ENCODE results near the gene MAPKBP1.

Gene MAPKBP1

GRCh38 chr15:41806291-41807181 is 32.3 kb downstream of the MAPKBP1 start:
- DNase-seq (ENCODE audit: low spot score): no peak

- DNase-seq (ENCODE audit: low spot score): no peak
These were observed 34.8 kb downstream of the MAPKBP1 start for GRCh38 chr15:41809121-41809520.

GRCh38 chr15:41809526-41810220 is 35.4 kb downstream of the MAPKBP1 start:
- no peak for DNase-seq (ENCODE audit: low spot score)

DNA sequence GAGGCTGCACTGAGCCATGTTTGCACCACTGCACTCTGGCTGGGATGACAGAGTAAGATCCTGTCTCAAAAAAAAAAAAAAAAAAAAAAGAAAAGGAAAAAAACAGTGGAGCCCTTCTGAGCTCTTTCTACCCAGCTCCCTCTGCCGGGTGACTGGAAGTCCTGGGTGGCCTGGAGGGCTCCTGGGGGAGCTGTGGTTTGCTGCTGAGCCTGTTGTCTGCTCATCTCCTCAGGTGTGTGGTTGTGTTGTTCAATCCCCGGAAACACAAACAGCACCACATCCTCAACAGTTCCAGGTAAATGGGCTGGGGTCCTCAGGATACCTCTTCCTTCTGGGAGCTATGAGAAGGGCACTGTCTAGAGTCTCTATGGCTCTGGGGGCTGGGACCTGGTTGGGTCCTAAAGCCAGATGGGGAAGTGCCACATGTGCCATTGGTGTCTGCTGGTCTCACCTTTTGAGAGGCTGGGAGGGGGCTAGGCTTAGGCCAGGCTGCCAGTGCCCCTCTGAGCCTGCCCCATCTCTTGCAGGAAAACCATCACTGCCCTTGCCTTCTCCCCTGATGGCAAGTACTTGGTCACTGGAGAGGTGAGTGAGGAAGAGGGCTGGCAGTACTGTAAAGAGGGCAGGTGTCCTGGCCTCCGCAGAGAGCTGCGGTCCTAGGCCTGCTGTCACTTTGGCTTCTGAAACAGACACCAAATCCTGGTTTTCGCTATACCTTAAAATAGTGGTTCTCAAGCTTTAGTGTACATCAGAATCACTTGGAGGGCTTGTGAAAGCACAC is 36.6 kb downstream of the MAPKBP1 start:
- no peak for DNase-seq (ENCODE audit: low spot score)

- DNase-seq (ENCODE audit: low spot score): peak; percentile 79
These were observed 37.3 kb downstream of the MAPKBP1 start for GRCh38 chr15:41811432-41812195.

DNA sequence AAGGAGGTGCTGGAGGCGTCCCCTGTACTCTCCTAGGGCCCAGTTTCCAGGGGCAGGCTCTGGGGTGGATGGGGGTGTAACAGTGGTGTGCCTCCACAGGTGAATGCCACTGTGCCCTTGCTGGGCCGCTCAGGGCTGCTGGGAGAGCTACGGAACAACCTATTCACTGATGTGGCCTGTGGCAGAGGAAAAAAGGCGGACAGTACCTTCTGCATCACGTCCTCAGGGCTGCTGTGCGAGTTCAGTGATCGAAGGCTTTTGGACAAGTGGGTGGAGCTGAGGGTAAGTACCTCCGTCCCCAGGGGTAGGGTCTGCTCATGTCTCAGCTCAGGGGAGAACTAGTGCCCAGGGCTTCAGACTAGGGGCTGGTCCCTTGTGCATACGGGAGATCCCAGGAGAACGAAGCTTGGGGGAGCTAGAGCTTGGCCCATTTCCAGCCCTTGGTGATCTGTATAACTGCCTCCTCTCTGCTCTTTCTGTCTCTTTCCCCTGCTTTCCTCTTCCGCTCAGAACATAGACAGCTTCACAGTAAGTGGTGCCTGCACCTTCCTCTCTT is 38.6 kb downstream of the MAPKBP1 start:
- DNase-seq (ENCODE audit: low spot score): no peak

GRCh38 chr15:41813426-41813825 is 39.1 kb downstream of the MAPKBP1 start:
- DNase-seq (ENCODE audit: low spot score): no peak

DNA sequence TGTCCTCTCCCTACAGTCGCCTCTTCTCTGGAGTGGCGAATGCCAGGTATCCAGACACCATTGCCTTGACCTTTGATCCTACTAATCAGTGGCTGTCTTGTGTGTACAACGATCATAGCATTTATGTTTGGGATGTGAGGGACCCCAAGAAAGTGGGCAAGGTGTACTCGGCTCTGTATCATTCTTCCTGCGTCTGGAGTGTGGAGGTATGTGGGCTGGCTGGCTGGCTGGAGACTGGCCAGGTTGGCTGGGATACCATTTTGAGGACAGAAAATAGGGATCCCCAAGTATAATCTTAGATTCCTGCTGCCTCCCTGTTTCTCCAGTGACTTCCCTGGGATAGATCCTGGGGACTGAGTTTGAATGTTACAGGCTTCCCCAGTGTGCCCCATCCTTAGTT is 40.2 kb downstream of the MAPKBP1 start:
- no peak for DNase-seq (ENCODE audit: low spot score)

GRCh38 chr15:41816788-41817187 is 42.5 kb downstream of the MAPKBP1 start:
- no peak for DNase-seq (ENCODE audit: low spot score)

DNA sequence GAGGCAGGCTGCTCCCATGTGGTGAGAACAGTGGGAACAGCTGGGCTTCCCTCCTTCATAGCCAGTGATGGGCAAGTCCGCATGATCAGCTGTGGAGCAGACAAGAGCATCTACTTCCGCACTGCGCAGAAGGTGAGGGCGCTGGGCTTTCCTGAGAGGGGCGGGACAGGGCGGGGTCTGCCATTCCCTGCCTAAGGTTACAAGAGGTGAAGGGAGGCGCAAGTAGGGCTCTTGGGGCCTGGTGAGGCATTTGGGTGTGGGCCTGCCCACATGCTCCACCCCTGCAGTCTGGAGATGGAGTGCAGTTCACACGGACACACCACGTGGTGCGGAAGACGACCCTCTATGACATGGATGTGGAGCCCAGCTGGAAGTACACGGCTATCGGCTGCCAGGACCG is 43.0 kb downstream of the MAPKBP1 start:
- DNase-seq (ENCODE audit: low spot score): no peak

DNA sequence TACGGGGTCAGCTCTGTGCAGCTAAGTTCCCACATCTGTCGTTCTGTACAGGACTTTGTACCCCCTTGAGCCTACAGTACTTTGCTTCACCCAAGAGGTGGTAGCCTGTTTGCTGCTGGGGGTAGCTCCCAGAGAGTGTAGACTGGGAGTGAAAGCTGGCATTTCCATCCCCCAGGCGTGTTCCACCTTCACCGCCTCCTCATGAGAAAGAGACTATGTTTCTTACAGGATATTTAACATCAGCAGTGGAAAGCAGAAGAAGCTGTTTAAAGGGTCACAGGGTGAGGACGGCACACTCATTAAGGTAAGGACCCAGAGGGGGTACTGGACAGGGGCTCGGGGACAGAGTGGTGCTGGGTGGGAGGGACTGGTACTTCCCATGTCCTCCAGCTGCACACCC is 43.5 kb downstream of the MAPKBP1 start:
- DNase-seq (ENCODE audit: low spot score): no peak

DNA sequence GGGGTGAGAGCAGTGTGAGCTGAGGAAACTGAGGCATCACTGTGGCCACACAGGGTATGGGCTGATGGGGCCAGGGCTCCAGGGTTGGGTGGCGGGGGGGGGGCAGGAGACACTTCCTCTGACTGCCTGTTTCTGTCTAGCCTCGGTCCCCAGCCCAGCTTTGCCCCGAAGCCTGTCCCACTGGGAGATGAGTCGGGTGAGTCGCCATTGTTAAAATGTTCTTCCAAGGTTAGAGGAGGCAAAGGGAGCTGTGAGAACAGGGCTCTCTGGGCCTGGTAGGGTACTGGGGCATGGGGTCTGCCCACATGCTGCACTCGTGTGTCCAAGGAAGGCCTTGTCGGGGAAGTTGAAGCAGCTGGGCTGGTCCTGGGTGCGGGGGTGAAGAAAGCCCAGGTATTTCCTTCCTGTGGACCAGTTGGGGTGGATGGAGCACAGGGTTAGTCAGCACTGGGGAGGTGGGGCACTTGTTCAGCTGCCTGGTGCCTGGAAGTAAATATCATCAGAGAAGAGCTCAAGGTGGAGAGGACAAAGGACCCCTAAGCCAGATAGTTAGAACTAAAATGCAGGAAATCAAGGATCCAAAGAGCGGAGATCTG is 45.3 kb downstream of the MAPKBP1 start:
- DNase-seq (ENCODE audit: low spot score): no peak

GRCh38 chr15:41820791-41821423 is 46.6 kb downstream of the MAPKBP1 start:
- no peak for DNase-seq (ENCODE audit: low spot score)

- no peak for DNase-seq (ENCODE audit: low spot score)
These were observed 47.5 kb downstream of the MAPKBP1 start for GRCh38 chr15:41821831-41822230.

DNA sequence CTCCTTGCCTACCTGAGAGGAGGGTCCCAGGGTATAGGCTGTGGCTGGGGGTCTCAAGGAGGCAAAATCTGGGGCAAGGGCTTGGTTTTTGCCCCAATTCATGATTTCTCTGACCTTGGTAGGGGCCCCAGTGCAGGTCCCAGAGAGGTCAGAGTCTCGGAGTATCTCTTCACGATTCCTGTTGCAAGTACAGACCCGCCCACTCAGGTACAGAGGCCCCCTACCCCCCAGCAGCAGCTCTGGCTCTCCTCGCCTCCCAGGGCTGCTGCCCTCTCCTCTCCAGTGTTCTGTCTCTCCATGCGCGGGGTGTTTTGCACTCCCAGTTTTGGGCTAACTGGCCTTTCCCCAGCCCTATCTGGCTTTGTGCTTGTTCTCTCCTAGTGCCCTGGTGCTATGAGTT is 48.2 kb downstream of the MAPKBP1 start:
- DNase-seq (ENCODE audit: low spot score): no peak

DNA sequence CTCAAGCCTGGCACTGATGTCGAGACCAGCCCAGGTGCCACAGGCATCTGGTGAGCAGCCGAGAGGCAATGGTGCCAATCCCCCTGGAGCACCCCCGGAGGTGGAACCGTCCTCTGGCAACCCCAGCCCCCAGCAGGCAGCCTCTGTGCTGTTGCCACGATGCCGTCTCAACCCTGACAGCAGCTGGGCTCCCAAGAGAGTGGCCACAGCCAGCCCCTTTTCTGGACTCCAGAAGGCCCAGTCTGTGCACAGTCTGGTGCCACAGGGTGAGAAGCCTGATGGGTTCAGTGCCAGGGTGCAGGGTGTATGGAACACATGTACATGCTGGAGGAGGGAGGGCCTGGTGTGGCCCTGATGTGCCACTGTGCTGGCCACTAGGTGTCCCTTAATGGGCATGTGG is 48.7 kb downstream of the MAPKBP1 start:
- DNase-seq (ENCODE audit: low spot score): no peak

DNA sequence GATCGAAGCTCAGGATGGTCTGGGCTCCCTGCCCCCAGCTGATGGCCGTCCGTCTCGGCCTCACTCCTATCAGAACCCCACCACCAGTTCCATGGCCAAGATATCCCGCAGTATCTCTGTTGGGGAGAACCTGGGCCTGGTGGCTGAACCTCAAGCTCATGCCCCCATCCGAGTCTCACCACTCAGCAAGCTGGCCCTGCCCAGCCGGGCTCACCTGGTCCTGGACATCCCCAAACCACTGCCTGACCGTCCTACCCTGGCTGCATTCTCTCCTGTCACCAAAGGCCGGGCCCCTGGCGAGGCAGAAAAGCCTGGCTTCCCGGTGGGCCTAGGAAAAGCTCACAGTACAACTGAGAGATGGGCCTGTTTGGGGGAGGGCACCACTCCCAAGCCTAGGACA is 49.2 kb downstream of the MAPKBP1 start:
- no peak for DNase-seq (ENCODE audit: low spot score)

- no peak for DNase-seq (ENCODE audit: low spot score)
These were observed 49.9 kb downstream of the MAPKBP1 start for GRCh38 chr15:41824062-41824745.

DNA sequence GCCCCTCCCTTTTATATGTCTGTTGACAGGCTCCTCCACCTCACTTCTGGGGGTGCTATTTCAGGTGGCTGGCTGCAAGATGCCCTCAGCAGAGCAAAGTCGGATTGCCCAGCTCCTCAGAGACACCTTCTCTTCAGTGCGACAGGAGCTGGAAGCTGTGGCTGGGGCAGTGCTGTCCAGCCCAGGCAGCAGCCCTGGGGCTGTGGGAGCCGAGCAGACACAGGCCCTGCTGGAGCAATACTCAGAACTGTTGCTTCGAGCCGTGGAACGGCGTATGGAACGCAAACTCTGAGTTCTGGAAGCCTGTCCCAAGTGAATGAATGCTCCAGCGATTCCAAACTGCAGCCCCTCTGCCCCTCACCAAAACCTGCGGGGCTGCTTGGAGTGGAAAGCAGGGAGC is 50.9 kb downstream of the MAPKBP1 start:
- DNase-seq (ENCODE audit: low spot score): no peak
